ENCODE data around the gene PITX1. TPM values are rescaled to one million over a fixed set of nuclear protein-coding genes. Genes with fewer than 3 reads are reported as not detected.

The PITX1 gene
- total and polyA plus RNA-seq, 4 donors = 0.02 TPM; not detected in 3

GRCh38 chr5:135036405-135036804, 2.4 kb upstream of the PITX1 start:
- Histone ChIP-seq H3K4me1 (ENCODE audit: control insufficient read depth in 4 of 4, insufficient read depth in 4 of 4, low read length in 3 of 4) (peaks cover 17 to 40% (median 20%) of the 10 kb centered on the region in 4 donors), H3K9me3 (ENCODE audit: control insufficient read depth in 4 of 4, low read length in 3 of 4) (peaks cover 0 to 4% (median 0%) of the 10 kb centered on the region in 4 donors), H3K27me3 (ENCODE audit: control insufficient read depth in 4 of 4, insufficient read depth in 4 of 4, low read length in 3 of 4) (peaks cover 17 to 47% (median 31%) of the 10 kb centered on the region in 4 donors), H3K4me3 (ENCODE audit: low read depth in 1 of 3, low read length in 3 of 3) (no peak overlapping the region), H3K36me3 (ENCODE audit: control insufficient read depth in 4 of 4, insufficient read depth in 3 of 4, low read depth in 1 of 4, low read length in 3 of 4) (no peaks in the 10 kb centered on the region), H3K9ac (ENCODE audit: low read depth in 1 of 2, low read length in 2 of 2) (no peak overlapping the region), H3K27ac (ENCODE audit: low read depth in 1 of 2, low read length in 2 of 2) (no peak overlapping the region)
- no peak for DNase-seq (ENCODE audit: low spot score)
- 61% methylated on average over 4 of the region's 4 CpGs for WGBS
- TF ChIP-seq FOXA2 (IDR thresholded peaks at IDR 0.05) = no peak
- TF ChIP-seq RAD21 (IDR thresholded peaks at IDR 0.05) = no peak
- TF ChIP-seq JUND (IDR thresholded peaks at IDR 0.05) = no peak

DNA sequence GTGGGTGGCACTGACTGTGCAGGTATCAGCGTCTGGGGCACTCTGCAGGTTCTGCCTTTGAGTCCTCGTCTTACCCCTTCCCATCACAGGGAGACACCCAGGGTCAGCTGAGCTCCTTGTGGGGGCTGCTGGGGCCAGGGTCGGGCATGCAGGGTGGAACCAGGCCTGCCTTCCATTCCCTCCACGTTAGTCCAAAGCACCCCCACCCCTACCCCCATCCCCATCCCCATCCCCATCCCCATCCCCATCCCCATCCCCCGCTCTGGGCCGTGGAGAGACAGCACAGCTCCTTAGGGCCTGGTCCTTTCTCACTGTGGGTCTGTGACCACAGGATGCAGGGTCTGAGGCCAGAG, 1.6 kb upstream of the PITX1 start:
- Histone ChIP-seq H3K36me3 (ENCODE audit: control insufficient read depth in 4 of 4, insufficient read depth in 3 of 4, low read depth in 1 of 4, low read length in 3 of 4) (no peaks in the 10 kb centered on the region), H3K9ac (ENCODE audit: low read depth in 1 of 2, low read length in 2 of 2) (no peak overlapping the region), H3K9me3 (ENCODE audit: control insufficient read depth in 4 of 4, low read length in 3 of 4) (peaks cover 0 to 4% (median 0%) of the 10 kb centered on the region in 4 donors), H3K27ac (ENCODE audit: low read depth in 1 of 2, low read length in 2 of 2) (no peak overlapping the region), H3K4me1 (ENCODE audit: control insufficient read depth in 4 of 4, insufficient read depth in 4 of 4, low read length in 3 of 4) (peaks cover 24 to 44% (median 27%) of the 10 kb centered on the region in 4 donors), H3K4me3 (ENCODE audit: low read depth in 1 of 3, low read length in 3 of 3) (no peak overlapping the region), H3K27me3 (ENCODE audit: control insufficient read depth in 4 of 4, insufficient read depth in 4 of 4, low read length in 3 of 4) (peaks cover 17 to 47% (median 31%) of the 10 kb centered on the region in 4 donors)
- 53% methylated on average over 6 of the region's 6 CpGs for WGBS
- no peak for DNase-seq (ENCODE audit: low spot score)
- TF ChIP-seq YY1 (IDR thresholded peaks at IDR 0.05) = no peak

- no peak overlapping the region for H3K27ac ChIP-seq (ENCODE audit: low read depth in 1 of 2, low read length in 2 of 2)
- TF ChIP-seq NR2F2 (IDR thresholded peaks at IDR 0.05) = no peak
- no peak for TF ChIP-seq YY1 (IDR thresholded peaks at IDR 0.05)
- no peak for TF ChIP-seq FOXA2 (IDR thresholded peaks at IDR 0.05)
- TF ChIP-seq EGR1 (IDR thresholded peaks at IDR 0.05; ENCODE audit: low read depth in 2 of 2) = no peak
- TF ChIP-seq HNF4A (conservative IDR thresholded peaks at IDR 0.05) = no peak
- no peaks in the 10 kb centered on the region for H3K36me3 ChIP-seq (ENCODE audit: control insufficient read depth in 4 of 4, insufficient read depth in 3 of 4, low read depth in 1 of 4, low read length in 3 of 4)
- no peak overlapping the region for H3K9ac ChIP-seq (ENCODE audit: low read depth in 1 of 2, low read length in 2 of 2)
- no peak overlapping the region for H3K4me3 ChIP-seq (ENCODE audit: low read depth in 1 of 3, low read length in 3 of 3)
- H3K4me1 ChIP-seq (ENCODE audit: control insufficient read depth in 4 of 4, insufficient read depth in 4 of 4, low read length in 3 of 4) = peaks cover 28 to 46% (median 29%) of the 10 kb centered on the region in 4 donors
- DNase-seq (ENCODE audit: low spot score) = no peak
- H3K9me3 ChIP-seq (ENCODE audit: control insufficient read depth in 4 of 4, low read length in 3 of 4) = peaks cover 0 to 4% (median 0%) of the 10 kb centered on the region in 4 donors
- H3K27me3 ChIP-seq (ENCODE audit: control insufficient read depth in 4 of 4, insufficient read depth in 4 of 4, low read length in 3 of 4) = peaks cover 17 to 47% (median 31%) of the 10 kb centered on the region in 4 donors
- WGBS = 68% methylated on average over 14 of the region's 14 CpGs
Measured at GRCh38 chr5:135034963-135035677, 1.1 kb upstream of the PITX1 start.

GRCh38 chr5:135034236-135034962, 371 bp upstream of the PITX1 start:
- Histone ChIP-seq H3K36me3 (ENCODE audit: control insufficient read depth in 4 of 4, insufficient read depth in 3 of 4, low read depth in 1 of 4, low read length in 3 of 4) (no peaks in the 10 kb centered on the region), H3K9ac (ENCODE audit: low read depth in 1 of 2, low read length in 2 of 2) (no peak overlapping the region), H3K9me3 (ENCODE audit: control insufficient read depth in 4 of 4, low read length in 3 of 4) (peaks cover 0 to 6% (median 0%) of the 10 kb centered on the region in 4 donors), H3K4me1 (ENCODE audit: control insufficient read depth in 4 of 4, insufficient read depth in 4 of 4, low read length in 3 of 4) (peaks cover 24 to 40% (median 28%) of the 10 kb centered on the region in 4 donors), H3K27me3 (ENCODE audit: control insufficient read depth in 4 of 4, insufficient read depth in 4 of 4, low read length in 3 of 4) (peaks cover 15 to 53% (median 29%) of the 10 kb centered on the region in 4 donors), H3K27ac (ENCODE audit: low read depth in 1 of 2, low read length in 2 of 2) (no peak overlapping the region), H3K4me3 (ENCODE audit: low read depth in 1 of 3, low read length in 3 of 3) (peak overlapping the region in 1 of 3 donors; percentile 49)
- DNase-seq (ENCODE audit: low spot score) = no peak
- TF ChIP-seq RAD21 (IDR thresholded peaks at IDR 0.05) (no peak), GABPA (IDR thresholded peaks at IDR 0.05 in 1 of 2, conservative IDR thresholded peaks at IDR 0.05 in 1 of 2) (no peak), JUND (IDR thresholded peaks at IDR 0.05) (no peak), NR2F2 (IDR thresholded peaks at IDR 0.05) (no peak), RXRA (IDR thresholded peaks at IDR 0.05) (no peak), SP1 (IDR thresholded peaks at IDR 0.05) (no peak), ZBTB33 (IDR thresholded peaks at IDR 0.05) (no peak), FOXA1 (IDR thresholded peaks at IDR 0.05) (no peak), EGR1 (IDR thresholded peaks at IDR 0.05; ENCODE audit: low read depth in 2 of 2) (no peak), HNF4A (conservative IDR thresholded peaks at IDR 0.05) (no peak), FOXA2 (IDR thresholded peaks at IDR 0.05) (no peak), ATF3 (IDR thresholded peaks at IDR 0.05) (no peak), TAF1 (conservative IDR thresholded peaks at IDR 0.05) (no peak), MAX (IDR thresholded peaks at IDR 0.05) (no peak)
- TF ChIP-seq, protein P1, sequence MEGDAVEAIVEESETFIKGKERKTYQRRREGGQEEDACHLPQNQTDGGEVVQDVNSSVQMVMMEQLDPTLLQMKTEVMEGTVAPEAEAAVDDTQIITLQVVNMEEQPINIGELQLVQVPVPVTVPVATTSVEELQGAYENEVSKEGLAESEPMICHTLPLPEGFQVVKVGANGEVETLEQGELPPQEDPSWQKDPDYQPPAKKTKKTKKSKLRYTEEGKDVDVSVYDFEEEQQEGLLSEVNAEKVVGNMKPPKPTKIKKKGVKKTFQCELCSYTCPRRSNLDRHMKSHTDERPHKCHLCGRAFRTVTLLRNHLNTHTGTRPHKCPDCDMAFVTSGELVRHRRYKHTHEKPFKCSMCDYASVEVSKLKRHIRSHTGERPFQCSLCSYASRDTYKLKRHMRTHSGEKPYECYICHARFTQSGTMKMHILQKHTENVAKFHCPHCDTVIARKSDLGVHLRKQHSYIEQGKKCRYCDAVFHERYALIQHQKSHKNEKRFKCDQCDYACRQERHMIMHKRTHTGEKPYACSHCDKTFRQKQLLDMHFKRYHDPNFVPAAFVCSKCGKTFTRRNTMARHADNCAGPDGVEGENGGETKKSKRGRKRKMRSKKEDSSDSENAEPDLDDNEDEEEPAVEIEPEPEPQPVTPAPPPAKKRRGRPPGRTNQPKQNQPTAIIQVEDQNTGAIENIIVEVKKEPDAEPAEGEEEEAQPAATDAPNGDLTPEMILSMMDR (IDR thresholded peaks at IDR 0.05; ENCODE audit: low read depth, low read length, missing input control) = no peak
- 8% methylated on average over 64 of the region's 65 CpGs for WGBS

Data from liver (tissue), 9 donors.